ENCODE results near the gene PCDHA5. TPM values are rescaled to one million over a fixed set of nuclear protein-coding genes. Genes with fewer than 3 reads are reported as not detected.
"Not testable (repeated sequence)": the region's sequence is repeated elsewhere in the genome, so short reads cannot be mapped to it uniquely, and the experiment has no call there.

The PCDHA5 gene
- not detected in 2 replicates for polyA plus RNA-seq (2011; rRNA removed)
- 0.05 and 0.10 TPM in 2 replicates for polyA minus RNA-seq (2011; rRNA and poly(A)+ RNA removed)

DNA sequence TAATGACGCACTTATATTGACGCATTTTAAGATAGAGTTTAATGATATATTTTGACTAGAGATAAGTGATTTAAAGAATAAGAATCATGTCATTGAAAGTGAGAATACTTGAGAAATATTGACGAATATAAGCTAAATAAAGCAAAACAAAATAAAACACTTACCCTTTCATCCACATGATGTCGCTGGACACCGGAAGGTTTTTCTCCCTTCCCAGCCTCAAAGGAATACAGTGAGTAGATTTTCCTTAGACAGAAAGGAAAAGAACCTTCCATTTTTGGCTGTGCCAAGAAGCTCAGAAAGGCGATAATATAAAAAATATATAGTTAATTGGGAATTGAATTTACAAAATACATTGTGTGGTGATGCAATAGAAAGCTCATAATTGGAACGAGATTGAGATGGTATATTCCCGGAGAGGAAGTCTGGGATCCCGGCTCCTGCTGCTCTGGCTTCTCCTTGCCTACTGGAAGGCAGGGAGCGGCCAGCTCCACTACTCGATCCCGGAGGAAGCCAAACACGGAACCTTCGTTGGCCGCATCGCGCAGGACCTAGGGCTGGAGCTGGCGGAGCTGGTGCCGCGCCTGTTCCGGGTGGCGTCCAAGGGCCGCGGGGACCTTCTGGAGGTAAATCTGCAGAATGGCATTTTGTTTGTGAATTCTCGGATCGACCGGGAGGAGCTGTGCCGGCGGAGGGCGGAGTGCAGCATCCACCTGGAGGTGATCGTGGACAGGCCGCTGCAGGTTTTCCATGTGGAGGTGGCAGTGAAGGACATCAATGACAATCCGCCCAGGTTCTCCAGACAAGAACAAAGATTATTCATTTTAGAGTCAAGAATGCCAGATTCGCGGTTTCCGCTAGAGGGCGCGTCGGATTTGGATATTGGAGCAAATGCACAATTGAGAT lies at the start of gene PCDHA5:
TSS of gene PCDHA5 (plus strand) at position 239 of the 906 bp plus-strand sequence.
- H3K27me3 ChIP-seq (ENCODE audit: control insufficient read depth, insufficient read depth, low read length) = no peaks in the 10 kb centered on the region
- TF ChIP-seq, protein P1, sequence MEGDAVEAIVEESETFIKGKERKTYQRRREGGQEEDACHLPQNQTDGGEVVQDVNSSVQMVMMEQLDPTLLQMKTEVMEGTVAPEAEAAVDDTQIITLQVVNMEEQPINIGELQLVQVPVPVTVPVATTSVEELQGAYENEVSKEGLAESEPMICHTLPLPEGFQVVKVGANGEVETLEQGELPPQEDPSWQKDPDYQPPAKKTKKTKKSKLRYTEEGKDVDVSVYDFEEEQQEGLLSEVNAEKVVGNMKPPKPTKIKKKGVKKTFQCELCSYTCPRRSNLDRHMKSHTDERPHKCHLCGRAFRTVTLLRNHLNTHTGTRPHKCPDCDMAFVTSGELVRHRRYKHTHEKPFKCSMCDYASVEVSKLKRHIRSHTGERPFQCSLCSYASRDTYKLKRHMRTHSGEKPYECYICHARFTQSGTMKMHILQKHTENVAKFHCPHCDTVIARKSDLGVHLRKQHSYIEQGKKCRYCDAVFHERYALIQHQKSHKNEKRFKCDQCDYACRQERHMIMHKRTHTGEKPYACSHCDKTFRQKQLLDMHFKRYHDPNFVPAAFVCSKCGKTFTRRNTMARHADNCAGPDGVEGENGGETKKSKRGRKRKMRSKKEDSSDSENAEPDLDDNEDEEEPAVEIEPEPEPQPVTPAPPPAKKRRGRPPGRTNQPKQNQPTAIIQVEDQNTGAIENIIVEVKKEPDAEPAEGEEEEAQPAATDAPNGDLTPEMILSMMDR (IDR thresholded peaks at IDR 0.05; ENCODE audit: insufficient read depth, low read depth, low read length) = peak; percentile 42
- CTCF ChIA-PET = interaction anchor here (0.6 to 1.3 kb wide), 3 partner anchors 15 to 949 kb away, joined by 3 read pairs; no protein-coding TSS in a partner anchor
- DNase-seq (ENCODE audit: low read depth) = no peak
- POLR2A ChIA-PET = no interaction called here
- no peak within 1 kb of the TSS for H3K4me3 ChIP-seq (ENCODE audit: low read depth, low read length)
- no peaks in the 10 kb centered on the region for H3K36me3 ChIP-seq (ENCODE audit: control insufficient read depth, insufficient read depth, low read length)

DNA sequence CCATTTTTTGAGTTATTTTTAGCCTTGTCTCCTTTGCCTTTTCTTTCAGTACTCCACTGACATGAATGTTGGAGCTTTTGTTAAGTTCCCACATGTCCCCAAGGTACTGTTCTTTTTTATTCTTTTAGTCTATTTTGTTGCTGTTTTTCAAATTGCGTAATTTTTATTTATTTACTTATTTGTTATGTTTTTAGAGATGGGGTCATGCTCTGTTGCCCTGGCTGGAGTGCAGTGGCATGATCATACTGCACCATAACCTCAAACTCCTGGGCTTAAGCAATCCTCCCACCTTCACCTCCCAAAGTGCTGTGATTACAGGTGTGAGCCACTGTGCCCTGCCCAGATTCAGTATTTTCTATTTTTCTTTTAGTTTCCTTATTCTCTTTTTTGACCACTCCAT lies 40.9 kb upstream of the PCDHA5 start:
- CTCF ChIA-PET = no interaction called here
- TF ChIP-seq, protein P1 (IDR thresholded peaks at IDR 0.05; ENCODE audit: insufficient read depth, low read depth, low read length) = no peak
- POLR2A ChIA-PET = no interaction called here

DNA sequence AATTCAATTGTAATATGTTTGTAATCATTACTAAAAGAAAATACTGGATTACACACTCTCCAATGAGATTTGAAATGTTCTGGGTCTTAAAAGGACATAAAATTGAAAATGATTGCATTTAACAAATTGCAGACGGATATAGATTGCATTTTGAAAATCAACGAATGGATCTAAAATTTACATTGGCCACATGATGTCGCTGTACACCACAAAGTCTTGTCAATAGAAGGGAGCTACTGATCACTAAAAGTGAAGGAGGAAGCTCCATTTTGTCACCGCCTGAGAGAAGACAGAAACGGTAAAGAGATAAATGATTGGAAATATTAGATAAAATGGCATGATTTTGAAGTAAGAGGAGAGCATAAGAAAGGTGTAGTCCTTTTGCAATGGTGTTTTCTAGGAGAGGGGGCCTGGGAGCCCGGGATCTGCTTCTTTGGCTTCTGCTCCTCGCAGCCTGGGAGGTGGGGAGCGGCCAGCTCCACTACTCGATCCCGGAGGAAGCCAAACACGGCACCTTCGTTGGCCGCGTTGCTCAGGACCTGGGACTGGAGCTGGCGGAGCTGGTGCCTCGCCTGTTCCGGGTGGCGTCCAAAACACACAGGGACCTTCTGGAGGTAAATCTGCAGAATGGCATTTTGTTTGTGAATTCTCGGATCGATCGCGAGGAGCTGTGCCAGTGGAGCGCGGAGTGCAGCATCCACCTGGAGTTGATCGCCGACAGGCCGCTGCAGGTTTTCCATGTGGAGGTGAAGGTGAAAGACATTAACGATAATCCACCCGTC lies 35.3 kb upstream of the PCDHA5 start, which contains the start of gene PCDHA1:
TSS of gene PCDHA1 (plus strand) at position 236 of the 782 bp plus-strand sequence.
- no peak for DNase-seq (ENCODE audit: low read depth)
- ChIA-PET POLR2A (no interaction called here), CTCF (no interaction called here)
- Histone ChIP-seq H3K4me3 (ENCODE audit: low read depth, low read length) (no peak within 1 kb of the TSS), H3K36me3 (ENCODE audit: control insufficient read depth, insufficient read depth, low read length) (no peaks in the 10 kb centered on the region), H3K27me3 (ENCODE audit: control insufficient read depth, insufficient read depth, low read length) (no peaks in the 10 kb centered on the region)
- TF ChIP-seq, protein P1 (IDR thresholded peaks at IDR 0.05; ENCODE audit: insufficient read depth, low read depth, low read length) = no peak

More for the DNA sequence above, 40.9 kb upstream of the PCDHA5 start:
- H3K4me3 ChIP-seq (ENCODE audit: low read depth, low read length) = no peak overlapping the region
- no peaks in the 10 kb centered on the region for H3K36me3 ChIP-seq (ENCODE audit: control insufficient read depth, insufficient read depth, low read length)
- no peak for DNase-seq (ENCODE audit: low read depth)
- H3K27me3 ChIP-seq (ENCODE audit: control insufficient read depth, insufficient read depth, low read length) = no peaks in the 10 kb centered on the region

DNA sequence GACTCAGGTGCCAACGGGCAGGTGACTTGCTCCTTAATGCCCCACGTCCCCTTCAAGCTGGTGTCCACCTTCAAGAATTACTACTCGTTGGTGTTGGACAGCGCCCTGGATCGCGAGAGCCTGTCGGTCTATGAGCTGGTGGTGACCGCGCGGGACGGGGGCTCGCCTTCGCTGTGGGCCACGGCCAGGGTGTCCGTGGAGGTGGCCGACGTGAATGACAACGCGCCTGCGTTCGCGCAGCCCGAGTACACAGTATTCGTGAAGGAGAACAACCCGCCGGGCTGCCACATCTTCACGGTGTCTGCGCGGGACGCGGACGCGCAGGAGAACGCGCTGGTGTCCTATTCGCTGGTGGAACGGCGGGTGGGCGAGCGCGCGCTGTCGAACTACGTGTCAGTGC lies 34.0 kb upstream of the PCDHA5 start:
- H3K36me3 ChIP-seq (ENCODE audit: control insufficient read depth, insufficient read depth, low read length); H3K27me3 ChIP-seq (ENCODE audit: control insufficient read depth, insufficient read depth, low read length); POLR2A ChIA-PET; H3K4me3 ChIP-seq (ENCODE audit: low read depth, low read length); CTCF ChIA-PET; DNase-seq (ENCODE audit: low read depth): not testable (repeated sequence)

DNA sequence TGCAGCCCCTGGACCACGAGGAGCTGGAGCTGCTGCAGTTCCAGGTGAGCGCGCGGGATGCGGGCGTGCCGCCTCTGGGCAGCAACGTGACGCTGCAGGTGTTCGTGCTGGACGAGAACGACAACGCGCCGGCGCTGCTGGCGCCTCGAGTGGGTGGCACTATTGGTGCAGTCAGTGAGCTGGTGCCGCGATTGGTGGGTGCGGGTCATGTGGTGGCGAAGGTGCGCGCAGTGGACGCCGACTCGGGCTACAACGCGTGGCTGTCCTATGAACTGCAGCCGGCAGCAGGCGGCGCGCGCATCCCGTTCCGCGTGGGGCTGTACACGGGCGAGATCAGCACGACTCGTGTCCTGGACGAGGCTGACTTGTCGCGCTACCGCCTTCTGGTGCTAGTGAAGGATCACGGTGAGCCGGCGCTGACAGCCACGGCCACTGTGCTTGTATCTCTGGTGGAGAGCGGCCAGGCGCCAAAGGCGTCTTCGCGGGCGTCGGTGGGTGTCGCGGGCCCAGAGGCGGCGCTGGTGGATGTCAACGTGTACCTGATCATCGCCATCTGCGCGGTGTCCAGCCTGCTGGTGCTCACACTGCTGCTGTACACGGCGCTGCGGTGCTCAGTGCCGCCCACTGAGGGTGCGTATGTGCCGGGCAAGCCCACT lies 33.4 kb upstream of the PCDHA5 start:
- H3K27me3 ChIP-seq (ENCODE audit: control insufficient read depth, insufficient read depth, low read length); H3K36me3 ChIP-seq (ENCODE audit: control insufficient read depth, insufficient read depth, low read length); CTCF ChIA-PET; DNase-seq (ENCODE audit: low read depth); POLR2A ChIA-PET; H3K4me3 ChIP-seq (ENCODE audit: low read depth, low read length): not testable (repeated sequence)

DNA sequence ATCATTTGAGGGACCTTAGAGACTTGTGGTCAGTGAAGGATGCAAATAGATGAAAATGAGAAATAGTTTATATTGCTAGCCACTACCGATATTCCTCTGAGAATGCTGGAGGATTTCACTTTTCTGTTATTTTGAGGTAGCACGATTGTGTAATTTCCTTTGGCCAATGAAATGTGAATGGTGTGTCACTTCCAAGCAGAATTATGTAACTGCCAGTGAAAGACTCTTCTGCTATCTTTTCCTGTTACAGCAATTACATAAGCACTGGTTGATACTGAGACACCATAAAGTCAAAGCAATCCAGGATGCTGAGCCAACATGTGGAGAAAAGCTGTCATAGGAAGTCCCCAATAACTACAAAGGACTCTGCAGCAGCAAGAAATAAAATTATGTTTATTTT lies 30.3 kb upstream of the PCDHA5 start:
- ChIA-PET CTCF (no interaction called here), POLR2A (no interaction called here)
- TF ChIP-seq, protein P1 (IDR thresholded peaks at IDR 0.05; ENCODE audit: insufficient read depth, low read depth, low read length) = no peak
- DNase-seq (ENCODE audit: low read depth) = no peak
- no peaks in the 10 kb centered on the region for H3K36me3 ChIP-seq (ENCODE audit: control insufficient read depth, insufficient read depth, low read length)
- no peaks in the 10 kb centered on the region for H3K27me3 ChIP-seq (ENCODE audit: control insufficient read depth, insufficient read depth, low read length)
- no peak overlapping the region for H3K4me3 ChIP-seq (ENCODE audit: low read depth, low read length)
